Effector memory CD4-positive, alpha-beta T cell (primary cell): ENCODE data around the gene CDHR3.

Experiments
- DNase-seq, 3 donors: peaks; one replicate each; pipeline ENCODE4 v3.0.0-alpha.2; 2020
- H3K27ac ChIP-seq: 2 replicates; pipeline ENCODE4 v1.7.0; 2013; ENCODE audit warnings: mild to moderate bottlenecking, low read length, moderate library complexity; ENCODE audit not compliant: insufficient read depth, poor library complexity, severe bottlenecking
- H3K27me3 ChIP-seq: replicated peaks from 2 replicates; pipeline ENCODE4 v1.7.0; 2013; ENCODE audit warnings: mild to moderate bottlenecking, low read length; ENCODE audit not compliant: insufficient read depth, control insufficient read depth, poor library complexity, severe bottlenecking
- H3K36me3 ChIP-seq: 2 replicates; pipeline ENCODE4 v1.7.0; 2013; ENCODE audit warnings: mild to moderate bottlenecking, low read length, moderate library complexity; ENCODE audit not compliant: control insufficient read depth, insufficient read depth
- H3K4me1 ChIP-seq: 2 replicates; pipeline ENCODE4 v1.7.0; 2013; ENCODE audit warnings: low read length, mild to moderate bottlenecking; ENCODE audit not compliant: control insufficient read depth, insufficient read depth, poor library complexity, severe bottlenecking
- H3K4me3 ChIP-seq: 2 replicates; pipeline ENCODE4 v1.7.0; 2013; ENCODE audit warnings: low read length, low read depth, mild to moderate bottlenecking; ENCODE audit not compliant: insufficient read depth, poor library complexity, severe bottlenecking
- H3K9me3 ChIP-seq: 2 replicates; pipeline ENCODE4 v1.7.0; 2013; ENCODE audit warnings: mild to moderate bottlenecking, low read length, moderate library complexity; ENCODE audit not compliant: control insufficient read depth

The CDHR3 gene

DNA sequence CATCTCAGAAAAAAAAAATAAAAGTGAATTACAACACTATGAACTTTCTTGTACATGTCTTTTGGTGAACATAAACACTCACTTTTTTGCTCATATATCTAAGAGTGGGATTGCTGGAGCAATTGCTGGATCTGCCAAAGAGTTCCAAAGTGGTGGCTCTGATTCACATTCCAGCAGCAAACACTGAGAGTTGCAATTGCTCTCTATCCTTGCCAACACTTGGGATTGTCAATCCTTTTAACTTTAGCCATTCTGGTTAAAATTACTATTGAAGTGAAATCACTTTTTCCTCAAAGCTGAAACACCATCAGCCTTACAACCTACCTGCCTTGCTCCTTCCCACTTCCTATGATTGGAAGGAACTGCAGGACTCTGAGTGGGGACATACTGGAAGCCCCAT lies 70.7 kb downstream of the CDHR3 start:
- H3K27me3 ChIP-seq, result no peaks in the 10 kb centered on the region

DNA sequence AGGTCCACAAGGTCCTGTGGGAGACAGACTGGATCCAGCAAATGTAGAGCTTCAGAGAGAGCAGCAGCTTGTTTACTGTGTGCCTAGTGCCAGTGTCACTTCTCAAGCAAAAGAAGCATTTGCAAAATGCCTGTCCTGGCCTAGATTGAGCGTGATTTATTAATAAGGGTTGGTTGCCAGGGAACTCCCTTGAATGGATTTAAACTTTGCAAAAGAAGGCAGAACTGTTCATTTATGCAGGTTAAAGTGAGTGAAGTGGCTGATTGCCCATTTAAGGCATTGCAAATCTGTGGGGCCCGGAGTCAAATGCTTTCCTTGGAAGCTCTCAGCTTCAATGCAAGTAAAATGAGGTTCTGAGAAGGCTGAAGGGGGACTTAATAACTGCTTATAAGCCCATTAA lies 71.3 kb downstream of the CDHR3 start:
- no peak overlapping the region for H3K27ac ChIP-seq
- no peaks in the 10 kb centered on the region for H3K36me3 ChIP-seq
- H3K27me3 ChIP-seq, result no peaks in the 10 kb centered on the region
- H3K4me1 ChIP-seq, result no peaks in the 10 kb centered on the region
- DNase-seq, result no peak
- no peak overlapping the region for H3K4me3 ChIP-seq
- H3K9me3 ChIP-seq, result no peaks in the 10 kb centered on the region

More for the DNA sequence above, 70.7 kb downstream of the CDHR3 start:
- DNase-seq, result no peak
- H3K4me3 ChIP-seq, result no peak overlapping the region
- H3K36me3 ChIP-seq, result no peaks in the 10 kb centered on the region
- no peaks in the 10 kb centered on the region for H3K4me1 ChIP-seq
- no peak overlapping the region for H3K27ac ChIP-seq
- H3K9me3 ChIP-seq, result no peaks in the 10 kb centered on the region

DNA sequence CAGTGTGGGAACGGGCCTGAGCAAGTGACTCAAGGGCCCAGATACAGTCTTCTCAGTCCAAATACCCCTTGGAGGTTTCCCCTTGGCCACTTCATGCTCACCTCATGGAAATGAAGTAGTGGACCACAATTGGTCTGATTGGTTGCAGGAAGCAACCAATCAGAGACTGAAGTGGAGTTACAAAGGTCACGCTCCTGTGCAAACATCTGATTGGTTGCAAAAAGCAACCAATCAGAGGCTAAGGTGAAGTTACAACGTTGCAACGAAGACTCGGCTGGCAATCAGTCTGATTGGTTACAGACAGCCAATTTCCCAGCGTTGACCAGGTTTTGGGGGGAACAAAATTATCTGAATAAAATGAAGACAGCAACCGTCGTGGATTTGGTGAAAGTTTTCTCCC lies 72.5 kb downstream of the CDHR3 start:
- no peak for DNase-seq

DNA sequence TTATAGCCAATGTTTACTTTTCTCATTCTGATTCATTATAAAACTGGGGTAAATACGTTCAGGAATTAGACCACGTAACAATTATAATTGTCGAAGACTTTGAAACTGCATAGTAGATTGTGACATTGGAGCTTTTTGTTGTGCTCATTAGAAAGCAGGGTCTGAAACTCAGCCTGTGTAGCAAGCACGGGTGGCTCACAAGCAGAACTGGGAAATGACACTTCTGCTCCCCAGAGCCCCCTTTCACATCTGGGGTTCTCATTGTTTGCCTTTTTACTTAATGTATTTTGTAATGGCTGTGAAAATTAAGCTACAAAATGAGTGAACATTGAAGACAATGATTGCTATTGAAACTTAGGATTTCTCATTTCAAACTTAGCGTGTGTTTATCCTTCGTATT lies 72.9 kb downstream of the CDHR3 start:
- H3K9me3 ChIP-seq, result no peaks in the 10 kb centered on the region
- no peak for DNase-seq
- no peak overlapping the region for H3K27ac ChIP-seq
- no peaks in the 10 kb centered on the region for H3K36me3 ChIP-seq
- peaks cover 3% of the 10 kb centered on the region for H3K4me1 ChIP-seq
- no peaks in the 10 kb centered on the region for H3K27me3 ChIP-seq
- no peak overlapping the region for H3K4me3 ChIP-seq

More for the DNA sequence above, 72.5 kb downstream of the CDHR3 start:
- no peaks in the 10 kb centered on the region for H3K4me1 ChIP-seq
- H3K27ac ChIP-seq, result no peak overlapping the region
- no peak overlapping the region for H3K4me3 ChIP-seq
- H3K36me3 ChIP-seq, result no peaks in the 10 kb centered on the region
- no peaks in the 10 kb centered on the region for H3K9me3 ChIP-seq
- no peaks in the 10 kb centered on the region for H3K27me3 ChIP-seq

DNA sequence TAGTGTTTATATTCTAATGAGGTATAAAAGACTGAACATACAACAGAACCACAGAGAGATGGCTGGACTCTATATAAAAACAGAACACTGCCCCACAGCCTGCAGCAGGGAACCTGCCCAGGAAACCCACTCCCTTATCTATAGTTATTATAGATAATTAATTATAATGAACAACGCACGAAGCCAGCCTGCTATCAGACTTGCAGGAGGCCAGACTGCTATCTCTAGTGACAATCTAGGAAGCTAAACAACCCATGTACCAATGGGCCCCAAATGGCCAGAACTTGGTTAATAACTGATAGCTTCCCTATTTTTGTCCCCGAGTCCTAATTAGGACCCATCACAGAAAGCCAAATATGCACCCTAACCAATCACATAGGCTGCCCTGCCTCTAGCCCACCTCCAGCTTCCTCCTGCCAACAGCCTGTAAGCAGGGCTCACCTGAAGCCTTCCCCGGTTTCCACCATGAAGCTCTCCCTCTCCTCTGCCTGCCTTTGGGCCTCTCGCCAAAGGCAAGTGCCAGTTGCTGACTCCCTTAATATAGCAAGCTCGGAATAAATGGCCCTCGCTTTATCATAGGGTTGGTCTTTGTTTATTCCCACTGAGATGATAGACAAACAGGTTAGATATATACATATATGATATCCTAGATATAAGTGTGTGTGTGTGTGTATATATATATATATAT lies 74.6 kb downstream of the CDHR3 start:
- Histone ChIP-seq H3K36me3 (no peaks in the 10 kb centered on the region), H3K4me3 (no peak overlapping the region), H3K4me1 (peaks cover 6% of the 10 kb centered on the region), H3K27me3 (no peaks in the 10 kb centered on the region), H3K27ac (no peak overlapping the region), H3K9me3 (no peaks in the 10 kb centered on the region)
- no peak for DNase-seq

DNA sequence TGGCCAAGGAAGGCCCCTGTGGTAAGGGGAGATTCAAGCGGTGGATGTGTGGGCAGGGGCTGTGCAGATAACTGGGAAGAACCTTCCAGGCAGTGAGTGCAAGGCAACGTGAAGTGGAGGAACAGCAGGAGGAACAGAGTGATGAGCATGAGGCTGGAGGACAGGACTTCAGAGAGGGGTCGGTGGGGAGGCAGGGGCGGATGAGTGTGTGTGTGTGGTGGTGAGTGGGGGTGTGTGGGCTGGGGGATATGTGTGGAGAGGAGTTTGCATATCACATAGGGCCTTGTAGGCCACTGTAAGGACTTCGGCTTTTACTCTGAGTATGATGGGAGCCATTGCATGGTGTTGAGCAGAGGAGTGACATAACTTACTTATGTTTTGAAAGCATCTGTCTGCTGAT lies 75.2 kb downstream of the CDHR3 start:
- DNase-seq, result no peak
- Histone ChIP-seq H3K36me3 (no peaks in the 10 kb centered on the region), H3K27me3 (no peaks in the 10 kb centered on the region), H3K9me3 (no peaks in the 10 kb centered on the region), H3K4me3 (no peak overlapping the region), H3K4me1 (peaks cover 6% of the 10 kb centered on the region), H3K27ac (no peak overlapping the region)

DNA sequence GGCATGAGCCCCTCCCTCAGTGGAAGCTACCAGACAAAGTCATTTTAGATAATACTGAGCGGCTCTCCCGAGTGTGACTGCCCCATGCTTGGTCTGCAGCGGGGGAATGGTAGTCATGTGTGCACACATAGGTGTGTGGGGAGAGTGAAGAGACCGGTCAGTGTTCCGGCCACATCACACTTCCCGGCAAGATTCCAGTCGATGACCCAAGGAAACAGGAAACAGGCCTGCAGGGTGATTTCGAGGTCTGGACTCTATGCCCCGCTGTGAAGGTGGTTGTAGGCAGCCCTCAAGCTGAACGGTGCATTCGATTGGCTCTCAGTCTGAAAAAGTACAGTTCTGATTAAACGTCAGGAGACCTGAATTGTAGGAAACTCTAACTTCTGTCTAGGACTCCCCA lies 75.9 kb downstream of the CDHR3 start:
- Histone ChIP-seq H3K36me3 (no peaks in the 10 kb centered on the region), H3K9me3 (no peaks in the 10 kb centered on the region), H3K27me3 (no peaks in the 10 kb centered on the region), H3K4me1 (peaks cover 6% of the 10 kb centered on the region), H3K27ac (no peak overlapping the region), H3K4me3 (no peak overlapping the region)
- no peak for DNase-seq

DNA sequence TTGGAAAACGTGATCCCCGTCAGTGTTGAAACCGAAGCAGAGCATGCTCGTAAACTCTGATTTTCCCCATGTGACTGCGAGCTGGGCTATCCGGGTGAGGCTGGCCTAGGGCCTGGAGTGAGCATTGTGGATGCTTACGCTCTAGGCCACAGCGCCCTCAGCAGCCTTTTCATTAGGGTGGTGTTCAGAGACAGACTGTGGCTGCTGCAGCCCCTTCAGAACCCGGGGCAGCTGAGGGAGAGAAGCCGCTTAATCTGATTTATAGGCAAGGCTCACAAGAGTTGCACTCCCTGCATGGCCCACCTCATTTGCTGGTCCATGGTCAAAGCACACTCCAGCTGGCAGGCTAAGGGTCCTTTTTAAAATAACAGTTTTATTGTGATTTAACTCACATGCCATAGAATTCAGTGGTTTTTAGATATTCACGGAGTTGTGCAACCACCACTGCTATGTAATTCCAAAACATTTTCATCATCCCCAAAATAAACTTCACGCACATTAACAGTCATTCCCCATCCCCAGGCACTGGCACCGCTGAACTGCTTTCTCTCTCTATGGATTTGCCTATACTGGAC lies 76.5 kb downstream of the CDHR3 start:
- no peak for DNase-seq
- no peak overlapping the region for H3K4me3 ChIP-seq
- H3K9me3 ChIP-seq, result no peaks in the 10 kb centered on the region
- H3K4me1 ChIP-seq, result peaks cover 6% of the 10 kb centered on the region
- no peaks in the 10 kb centered on the region for H3K27me3 ChIP-seq
- H3K36me3 ChIP-seq, result no peaks in the 10 kb centered on the region
- H3K27ac ChIP-seq, result no peak overlapping the region

DNA sequence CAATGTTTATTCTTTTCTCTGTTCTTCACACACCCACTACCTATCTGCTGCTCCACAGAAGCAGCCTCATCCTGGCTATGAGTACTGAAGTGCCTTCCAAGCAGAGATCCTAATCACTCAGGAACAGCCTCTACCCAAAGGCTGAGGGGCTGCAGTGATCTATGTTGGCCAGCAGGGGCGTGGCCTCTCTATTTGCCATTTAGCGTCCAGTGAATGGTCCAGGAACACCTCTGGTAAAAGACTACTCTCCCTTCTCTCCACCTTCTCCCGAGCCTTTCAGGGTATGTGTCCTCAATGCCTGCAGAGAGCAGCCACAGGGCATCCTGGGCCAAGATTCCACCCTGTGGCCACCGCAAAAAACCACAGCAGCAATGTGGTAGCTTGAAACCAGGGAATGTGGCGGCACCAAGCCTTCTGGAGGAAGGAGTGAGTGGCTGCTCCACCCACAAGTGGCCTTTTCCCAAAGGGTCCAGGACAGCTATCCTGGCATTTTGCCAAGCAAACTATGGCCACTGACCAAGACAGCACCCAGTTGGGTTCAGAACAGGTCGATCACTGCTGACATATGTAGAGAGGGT lies 78.2 kb downstream of the CDHR3 start:
- Histone ChIP-seq H3K4me3 (no peak overlapping the region), H3K27me3 (no peaks in the 10 kb centered on the region), H3K9me3 (no peaks in the 10 kb centered on the region), H3K36me3 (no peaks in the 10 kb centered on the region), H3K4me1 (peaks cover 6% of the 10 kb centered on the region), H3K27ac (no peak overlapping the region)
- peak in 1 of 3 donors; percentile 5 for DNase-seq

DNA sequence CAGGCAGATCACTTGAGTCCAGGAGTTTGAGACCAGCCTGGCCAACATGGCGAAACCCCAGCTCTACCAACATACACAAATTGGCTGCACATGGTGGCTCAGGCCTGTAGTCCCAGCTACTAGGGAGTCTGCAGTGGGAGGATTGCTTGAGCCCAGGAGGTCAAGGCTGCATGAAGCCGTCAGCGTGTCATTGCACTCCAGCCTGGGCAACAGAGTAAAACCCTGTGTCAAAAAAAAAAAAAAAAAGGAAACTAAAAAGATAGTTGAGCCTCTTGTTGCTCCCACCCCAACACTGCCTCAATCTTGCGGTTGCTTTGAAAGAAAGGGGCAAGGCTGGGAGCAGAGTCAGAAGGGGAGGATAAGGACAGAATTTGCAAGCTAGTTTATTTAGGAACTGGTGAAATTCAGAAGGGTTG lies 79.1 kb downstream of the CDHR3 start:
- Histone ChIP-seq H3K36me3 (no peaks in the 10 kb centered on the region), H3K9me3 (no peaks in the 10 kb centered on the region), H3K27me3 (no peaks in the 10 kb centered on the region), H3K27ac (no peak overlapping the region), H3K4me3 (no peak overlapping the region), H3K4me1 (peaks cover 6% of the 10 kb centered on the region)
- no peak for DNase-seq
